Endothelial cell of umbilical vein (primary cell): ENCODE measurements around the gene MST1. TPM values are rescaled to one million over a fixed set of nuclear protein-coding genes. Genes with fewer than 3 reads are reported as not detected.

ENCODE experiments used
- BruUV-seq: library from RNA; stranded (reverse); fragments of 400-500 nt; replicated peaks from 2 replicates; lab custom pipeline; 2021; lab: Mats Ljungman, UMichigan
- CTCF ChIA-PET: fragments of 300-600, 350-600 bp; sonication (Branson Sonifier 250); formaldehyde crosslinking; loops from one replicate; lab custom pipeline; 2021; ENCODE audit warnings: antibody characterized with exemption, inconsistent platforms; lab: Charles Lee
- POLR2A ChIA-PET: fragments of 300-600, 350-600 bp; sonication (Branson Sonifier 250); formaldehyde crosslinking; loops from one replicate; lab custom pipeline; 2021; ENCODE audit warnings: antibody characterized with exemption, inconsistent platforms; lab: Charles Lee
- DNase-seq: peaks from one replicate; pipeline ENCODE4 v3.0.0-alpha.2; 2011; ENCODE audit warnings: low read depth, low spot score
- FAIRE-seq: peaks from 2 replicates; lab custom pipeline; 2011; peaks lifted over from hg19 to GRCh38; lab: Jason Lieb, UNC
- H2AFZ ChIP-seq: 2 replicates; pipeline ENCODE4 v1.6.0; 2012; ENCODE audit warnings: low read depth, low read length, control low read depth, inconsistent platforms
- H3K27ac ChIP-seq: 2 replicates; pipeline ENCODE4 v1.5.1; 2011; ENCODE audit warnings: low read depth, mild to moderate bottlenecking, control low read depth, low read length, moderate library complexity; ENCODE audit not compliant: insufficient read depth
- H3K27me3 ChIP-seq, 2 experiments: 2 replicates each; pipeline versions ENCODE4 v1.6.0 to v1.6.1; 2011; ENCODE audit warnings: low read length in 2 of 2, mixed read lengths in 1 of 2; ENCODE audit not compliant: control insufficient read depth in 2 of 2, insufficient read depth in 2 of 2
- H3K36me3 ChIP-seq, 2 experiments: 2 replicates in 1 of 2; 3 replicates in 1 of 2; pipeline ENCODE4 v1.5.1; 2011; ENCODE audit warnings: low read length in 2 of 2, mild to moderate bottlenecking in 1 of 2, moderate library complexity in 1 of 2; ENCODE audit not compliant: control insufficient read depth in 2 of 2, insufficient read depth in 2 of 2; ENCODE audit errors: extremely low read depth in 1 of 2
- H3K4me1 ChIP-seq: 3 replicates; pipeline ENCODE4 v1.5.1; 2011; ENCODE audit warnings: mild to moderate bottlenecking, low read length; ENCODE audit not compliant: control insufficient read depth, insufficient read depth; ENCODE audit errors: extremely low read depth
- H3K4me2 ChIP-seq: 2 replicates; pipeline ENCODE4 v1.6.1; 2011; ENCODE audit warnings: low read length, control low read depth, mixed read lengths; ENCODE audit not compliant: insufficient read depth
- H3K4me3 ChIP-seq, 3 experiments: fragments of 200-600 bp in 1 of 3; sonication (generic), shearing (Covaris generic) in 1 of 3; replicated peaks in 1 of 3; 2 replicates each; pipeline ENCODE4 v1.5.1; 2011 to 2016; ENCODE audit warnings: control low read depth in 3 of 3, low read length in 3 of 3, mild to moderate bottlenecking in 2 of 3, inconsistent platforms in 1 of 3, low read depth in 1 of 3, moderate library complexity in 1 of 3; ENCODE audit not compliant: insufficient read depth in 1 of 3
- H3K79me2 ChIP-seq: 2 replicates; pipeline ENCODE4 v1.6.0; 2012; ENCODE audit warnings: low read length, inconsistent platforms; ENCODE audit not compliant: control insufficient read depth, insufficient read depth
- H3K9ac ChIP-seq: replicated peaks from 2 replicates; pipeline ENCODE3; 2011; ENCODE audit warnings: low read length, control low read depth; ENCODE audit not compliant: insufficient read depth; ENCODE audit errors: extremely low read depth
- H3K9me1 ChIP-seq: replicated peaks from 3 replicates; pipeline ENCODE4 v1.6.0; 2011; ENCODE audit warnings: mild to moderate bottlenecking, low read length; ENCODE audit not compliant: control insufficient read depth, insufficient read depth; ENCODE audit errors: extremely low read depth
- H3K9me3 ChIP-seq: replicated peaks from 2 replicates; pipeline ENCODE4 v1.5.1; 2012; ENCODE audit warnings: low read length, inconsistent platforms; ENCODE audit not compliant: control insufficient read depth, insufficient read depth
- H4K20me1 ChIP-seq: replicated peaks from 2 replicates; pipeline ENCODE3; 2011; ENCODE audit warnings: mild to moderate bottlenecking, low read length; ENCODE audit not compliant: control insufficient read depth, insufficient read depth; ENCODE audit errors: extremely low read depth
- CTCF ChIP-seq, 2 donors: IDR thresholded peaks; 1 replicate in 1 of 2; 2 replicates in 1 of 2; pipeline ENCODE4 v1.5.1; 2011; ENCODE audit warnings: low read length in 2 of 2, mild to moderate bottlenecking in 2 of 2, moderate library complexity in 2 of 2, control low read depth in 1 of 2, inconsistent platforms in 1 of 2, low read depth in 1 of 2; ENCODE audit not compliant: insufficient read depth in 1 of 2; ENCODE audit errors: extremely low read depth in 1 of 2
- EZH2 ChIP-seq: IDR thresholded peaks from 2 replicates; pipeline ENCODE4 v1.6.1; 2012; ENCODE audit warnings: borderline replicate concordance, low read depth, mild to moderate bottlenecking, moderate library complexity, low read length, inconsistent platforms; ENCODE audit not compliant: severe bottlenecking
- FOS ChIP-seq: IDR thresholded peaks from 2 replicates; pipeline ENCODE4 v1.6.1; 2011; ENCODE audit warnings: mild to moderate bottlenecking, low read length, moderate library complexity, borderline replicate concordance; ENCODE audit not compliant: insufficient read depth
- GATA2 ChIP-seq: IDR thresholded peaks from 2 replicates; pipeline ENCODE4 v1.7.0; 2011; ENCODE audit warnings: low read depth, mild to moderate bottlenecking, moderate library complexity, mixed read lengths, low read length; ENCODE audit not compliant: insufficient read length, insufficient read depth
- JUN ChIP-seq: IDR thresholded peaks from 2 replicates; pipeline ENCODE4 v1.6.1; 2011; ENCODE audit warnings: borderline replicate concordance, low read depth; ENCODE audit not compliant: insufficient read length, insufficient read depth
- MAX ChIP-seq: IDR thresholded peaks from 2 replicates; pipeline ENCODE4 v1.6.1; 2011; ENCODE audit not compliant: insufficient read depth, insufficient read length
- MYC ChIP-seq: IDR thresholded peaks from one replicate; pipeline ENCODE4 v1.6.1; 2011; ENCODE audit warnings: mild to moderate bottlenecking, low read depth, low read length
- POLR2A ChIP-seq: IDR thresholded peaks from 2 replicates; pipeline ENCODE4 v1.6.1; 2012; ENCODE audit warnings: low read depth, mild to moderate bottlenecking, control low read depth, low read length
- POLR2AphosphoS5 ChIP-seq: IDR thresholded peaks from 2 replicates; pipeline ENCODE4 v1.6.1; 2012; ENCODE audit warnings: low read depth, mild to moderate bottlenecking, control low read depth, low read length, moderate library complexity; ENCODE audit not compliant: insufficient read depth
- dilution Hi-C: fragments of 300-500 bp; cut with MboI; formaldehyde crosslinking; loops from one replicate; pipeline ENCODE4 v1.15.0; 2019; ENCODE audit warnings: low sequenced_read_pairs; ENCODE audit not compliant: extremely low pct_ligation_motif_present
- intact Hi-C: fragments of 100-400 bp; cut with micrococcal nuclease; formaldehyde crosslinking; loops from one replicate; pipeline ENCODE4 v1.10.0; 2022
- polyA plus RNA-seq, 4 experiments: library from polyadenylated mRNA; depleted of rRNA in 3 of 4; stranded (reverse) in 3 of 4; unstranded in 1 of 4; fragments of >200 nt; gene quantifications; 2 replicates each; pipeline versions ENCODE4 v1.2.1 to v1.2.3, GENCODE V29; 2011 to 2012; ENCODE audit warnings: missing spikeins in 1 of 4
- total RNA-seq: library from RNA; stranded (reverse); gene quantifications from 2 replicates; pipeline ENCODE4 v1.2.3, GENCODE V29; 2021

The MST1 gene
- total and polyA plus RNA-seq, 2 donors (not counting 3 experiments of a cell fraction or from before 2014, with no cell fraction given): 6.1 to 17.5 TPM

GRCh38 chr3:49705390-49705960 is 16.2 kb upstream of the MST1 start:
- H3K9me3 ChIP-seq: no peaks in the 10 kb centered on the region
- H3K4me3 ChIP-seq: no peak overlapping the region
- H4K20me1 ChIP-seq: no peaks in the 10 kb centered on the region
- H3K4me2 ChIP-seq: no peak overlapping the region
- H3K36me3 ChIP-seq: peaks cover 0 to 16% of the 10 kb centered on the region in 2 experiments
- BruUV-seq: no TSS peak
- dilution Hi-C loops (no loop called here), intact Hi-C loops (no loop called here)
- ChIA-PET CTCF (no interaction called here), POLR2A (no interaction called here)
- TF ChIP-seq MYC (no peak), POLR2A (no peak), CTCF (IDR thresholded peaks at IDR 0.05; ENCODE audit: extremely low read depth in 1 of 2, insufficient read depth in 1 of 2, low read depth in 1 of 2, low read length in 2 of 2) (no peak), EZH2 (no peak), FOS (no peak), GATA2 (no peak), MAX (no peak), POLR2AphosphoS5 (no peak), JUN (no peak)
- no peak overlapping the region for H2AFZ ChIP-seq
- H3K79me2 ChIP-seq: no peaks in the 10 kb centered on the region
- H3K9ac ChIP-seq: no peak overlapping the region
- H3K27ac ChIP-seq: no peak overlapping the region
- no peaks in the 10 kb centered on the region for H3K9me1 ChIP-seq
- H3K27me3 ChIP-seq: no peaks in the 10 kb centered on the region
- DNase-seq: no peak
- peaks cover 5% of the 10 kb centered on the region for H3K4me1 ChIP-seq
- FAIRE-seq: no peak
